Osteoblast (primary cell): ENCODE data around the gene MPPED1. TPM values are rescaled to one million over a fixed set of nuclear protein-coding genes. Genes with fewer than 3 reads are reported as not detected.
A peak's percentile ranks its signal among the peaks of the same experiment; 100 is the strongest.

Source experiments
- DNase-seq: peaks from one replicate; pipeline ENCODE4 v3.0.0; 2011; ENCODE audit warnings: low spot score, mixed read lengths; ENCODE audit not compliant: insufficient read length; ENCODE audit errors: missing footprints
- H2AFZ ChIP-seq: 2 replicates; pipeline ENCODE4 v1.6.0; 2011; ENCODE audit warnings: mild to moderate bottlenecking, low read length
- H3K27ac ChIP-seq: 2 replicates; pipeline ENCODE4 v1.5.1; 2011; ENCODE audit warnings: mild to moderate bottlenecking, low read depth, low read length, moderate library complexity
- H3K27me3 ChIP-seq: 2 replicates; pipeline ENCODE4 v1.6.0; 2012; ENCODE audit warnings: mild to moderate bottlenecking, control low read depth, inconsistent platforms, low read length, moderate library complexity; ENCODE audit not compliant: insufficient read depth
- H3K36me3 ChIP-seq: 2 replicates; pipeline ENCODE4 v1.5.1; 2011; ENCODE audit warnings: mild to moderate bottlenecking, low read length, control low read depth, moderate library complexity; ENCODE audit not compliant: insufficient read depth
- H3K4me1 ChIP-seq: 2 replicates; pipeline ENCODE4 v1.5.1; 2011; ENCODE audit warnings: mild to moderate bottlenecking, low read length, control low read depth, moderate library complexity; ENCODE audit not compliant: insufficient read depth
- H3K4me2 ChIP-seq: 2 replicates; pipeline ENCODE4 v1.6.0; 2011; ENCODE audit warnings: mild to moderate bottlenecking, low read length; ENCODE audit not compliant: insufficient read depth
- H3K4me3 ChIP-seq: fragments of 200-600 bp; sonication (generic); 3 replicates; pipeline ENCODE4 v1.5.1; 2012; ENCODE audit warnings: mild to moderate bottlenecking, low read length, inconsistent platforms; ENCODE audit not compliant: insufficient read depth
- H3K79me2 ChIP-seq: 2 replicates; pipeline ENCODE4 v1.6.0; 2012; ENCODE audit warnings: mild to moderate bottlenecking, low read length, control low read depth, inconsistent platforms; ENCODE audit not compliant: insufficient read depth
- H3K9me3 ChIP-seq: 2 replicates; pipeline ENCODE4 v1.5.1; 2011; ENCODE audit warnings: low read depth, low read length, control low read depth
- H4K20me1 ChIP-seq: 2 replicates; pipeline ENCODE4 v1.6.0; 2012; ENCODE audit warnings: mild to moderate bottlenecking, low read length, control low read depth; ENCODE audit not compliant: insufficient read depth
- total RNA-seq: library from RNA; depleted of rRNA; stranded (reverse); fragments of >200 nt; gene quantifications from 2 replicates; pipeline ENCODE4 v1.2.3, GENCODE V29; 2012
- TF ChIP-seq, protein P1 (sequence below): IDR thresholded peaks from 2 replicates; pipeline ENCODE4 v1.5.1; 2011; ENCODE audit warnings: mild to moderate bottlenecking, low read depth, low read length, moderate library complexity; ENCODE audit errors: extremely low read depth

MPPED1 gene
- total RNA-seq, 1 donor: not detected

DNA sequence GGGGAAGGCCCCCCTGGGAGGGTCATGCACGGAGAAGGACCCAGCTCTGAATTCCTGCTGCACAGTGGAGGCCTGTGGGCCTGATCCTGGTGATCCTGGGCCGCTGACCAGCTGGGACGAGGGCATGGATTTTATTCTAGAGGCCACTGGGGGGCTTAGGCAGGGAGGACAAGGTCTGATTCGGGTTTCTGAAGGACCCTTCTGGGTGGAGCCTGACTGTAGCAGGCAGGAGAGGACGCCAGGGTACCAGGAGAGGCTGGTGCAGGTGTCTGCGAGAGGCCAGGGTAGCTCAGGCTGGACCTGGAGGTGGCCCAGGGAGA, 31.3 kb downstream of the MPPED1 start:
- Histone ChIP-seq H3K79me2 (no peaks in the 10 kb centered on the region), H3K9me3 (no peaks in the 10 kb centered on the region), H3K27ac (no peak overlapping the region), H4K20me1 (no peaks in the 10 kb centered on the region), H3K4me2 (no peak overlapping the region), H3K4me3 (no peak overlapping the region), H2AFZ (no peak overlapping the region), H3K4me1 (no peaks in the 10 kb centered on the region), H3K36me3 (no peaks in the 10 kb centered on the region), H3K27me3 (no peaks in the 10 kb centered on the region)
- no peak for DNase-seq
- TF ChIP-seq, protein P1, sequence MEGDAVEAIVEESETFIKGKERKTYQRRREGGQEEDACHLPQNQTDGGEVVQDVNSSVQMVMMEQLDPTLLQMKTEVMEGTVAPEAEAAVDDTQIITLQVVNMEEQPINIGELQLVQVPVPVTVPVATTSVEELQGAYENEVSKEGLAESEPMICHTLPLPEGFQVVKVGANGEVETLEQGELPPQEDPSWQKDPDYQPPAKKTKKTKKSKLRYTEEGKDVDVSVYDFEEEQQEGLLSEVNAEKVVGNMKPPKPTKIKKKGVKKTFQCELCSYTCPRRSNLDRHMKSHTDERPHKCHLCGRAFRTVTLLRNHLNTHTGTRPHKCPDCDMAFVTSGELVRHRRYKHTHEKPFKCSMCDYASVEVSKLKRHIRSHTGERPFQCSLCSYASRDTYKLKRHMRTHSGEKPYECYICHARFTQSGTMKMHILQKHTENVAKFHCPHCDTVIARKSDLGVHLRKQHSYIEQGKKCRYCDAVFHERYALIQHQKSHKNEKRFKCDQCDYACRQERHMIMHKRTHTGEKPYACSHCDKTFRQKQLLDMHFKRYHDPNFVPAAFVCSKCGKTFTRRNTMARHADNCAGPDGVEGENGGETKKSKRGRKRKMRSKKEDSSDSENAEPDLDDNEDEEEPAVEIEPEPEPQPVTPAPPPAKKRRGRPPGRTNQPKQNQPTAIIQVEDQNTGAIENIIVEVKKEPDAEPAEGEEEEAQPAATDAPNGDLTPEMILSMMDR: no peak

DNA sequence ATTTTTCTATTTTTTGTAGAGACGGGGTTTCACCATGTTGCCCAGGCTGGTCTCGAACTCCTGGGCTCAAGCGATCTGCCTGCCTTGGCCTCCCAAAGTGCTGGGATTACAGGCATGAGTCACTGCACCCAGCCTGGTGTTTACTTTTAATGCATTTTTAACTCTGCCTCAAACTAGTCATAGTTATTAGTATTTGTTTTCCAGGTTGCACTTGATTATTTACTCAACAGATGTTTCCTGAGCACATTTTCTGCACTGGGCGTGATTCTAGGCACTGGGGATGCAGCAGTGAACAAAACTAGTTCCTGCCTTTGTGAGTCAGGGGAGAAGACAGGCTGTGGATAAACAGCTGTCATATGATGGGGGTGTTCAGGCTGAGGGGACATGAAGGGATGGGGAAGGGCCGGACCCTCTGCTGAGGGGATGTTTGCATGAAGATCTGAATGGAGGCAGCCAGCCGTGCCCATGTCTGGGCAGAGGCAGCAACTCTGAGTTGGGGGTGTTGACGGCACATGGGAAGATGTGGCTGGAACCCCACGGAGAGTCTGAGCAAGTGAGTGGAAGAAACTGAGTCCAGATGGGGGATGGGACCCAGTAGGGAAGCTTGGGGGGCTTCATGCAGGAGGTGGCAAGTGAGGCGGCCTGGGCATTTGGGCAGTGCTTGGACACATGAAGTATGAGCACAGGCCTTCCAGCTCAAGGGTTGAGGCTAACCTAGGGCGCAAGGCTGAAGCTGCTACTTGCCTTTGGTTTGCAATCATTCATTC, 34.4 kb downstream of the MPPED1 start:
- no peaks in the 10 kb centered on the region for H3K27me3 ChIP-seq
- no peaks in the 10 kb centered on the region for H3K79me2 ChIP-seq
- no peaks in the 10 kb centered on the region for H3K36me3 ChIP-seq
- H3K4me2 ChIP-seq: no peak overlapping the region
- H4K20me1 ChIP-seq: no peaks in the 10 kb centered on the region
- no peak overlapping the region for H3K4me3 ChIP-seq
- H3K4me1 ChIP-seq: no peaks in the 10 kb centered on the region
- TF ChIP-seq, protein P1: no peak
- H3K9me3 ChIP-seq: no peaks in the 10 kb centered on the region
- H3K27ac ChIP-seq: no peak overlapping the region
- DNase-seq: peak; percentile 50
- no peak overlapping the region for H2AFZ ChIP-seq

- H2AFZ ChIP-seq: no peak overlapping the region
- TF ChIP-seq, protein P1: no peak
- no peak for DNase-seq
Measured at GRCh38 chr22:43446916-43447315, 35.1 kb downstream of the MPPED1 start.

DNA sequence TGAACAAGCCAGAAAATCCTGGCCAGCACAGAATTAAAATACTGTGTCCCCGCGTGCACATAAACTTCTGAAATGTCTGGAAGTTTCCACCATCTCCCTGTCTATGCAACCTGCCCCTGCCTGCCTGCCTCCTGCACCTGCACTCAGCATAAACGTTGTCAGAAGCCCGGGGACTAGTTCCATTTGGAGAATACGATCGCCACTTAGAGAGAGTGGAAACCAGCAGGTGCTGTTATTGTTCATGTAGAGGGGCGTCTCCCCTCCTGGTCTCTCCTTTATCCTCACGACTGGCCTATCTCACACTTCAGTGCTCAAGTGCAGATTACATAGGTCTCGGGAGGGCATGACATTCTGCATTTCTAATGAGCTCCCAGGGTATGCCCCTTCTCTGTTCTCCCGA, 35.6 kb downstream of the MPPED1 start:
- Histone ChIP-seq H3K4me3 (no peak overlapping the region), H3K79me2 (no peaks in the 10 kb centered on the region), H3K4me2 (no peak overlapping the region), H3K36me3 (no peaks in the 10 kb centered on the region), H3K27me3 (no peaks in the 10 kb centered on the region), H4K20me1 (no peaks in the 10 kb centered on the region), H3K4me1 (no peaks in the 10 kb centered on the region), H3K27ac (no peak overlapping the region), H2AFZ (no peak overlapping the region), H3K9me3 (no peaks in the 10 kb centered on the region)
- TF ChIP-seq, protein P1: no peak
- no peak for DNase-seq

More at GRCh38 chr22:43446916-43447315, 35.1 kb downstream of the MPPED1 start:
- H3K27me3 ChIP-seq: no peaks in the 10 kb centered on the region
- H3K36me3 ChIP-seq: no peaks in the 10 kb centered on the region
- H3K9me3 ChIP-seq: no peaks in the 10 kb centered on the region
- no peaks in the 10 kb centered on the region for H3K4me1 ChIP-seq
- no peak overlapping the region for H3K4me2 ChIP-seq
- no peaks in the 10 kb centered on the region for H3K79me2 ChIP-seq
- H3K4me3 ChIP-seq: no peak overlapping the region
- no peaks in the 10 kb centered on the region for H4K20me1 ChIP-seq
- no peak overlapping the region for H3K27ac ChIP-seq
